ENCODE results near the gene ILDR1.
"Not testable (repeated sequence)": the region's sequence is repeated elsewhere in the genome, so short reads cannot be mapped to it uniquely, and the experiment has no call there.

The ILDR1 gene

GRCh38 chr3:121943431-121943830 is 78.6 kb downstream of the ILDR1 start:
- no peak for DNase-seq (ENCODE audit: low read depth in 2 of 2)

GRCh38 chr3:121942116-121942786 is 79.8 kb downstream of the ILDR1 start:
- no peak for DNase-seq (ENCODE audit: low read depth in 2 of 2)

DNA sequence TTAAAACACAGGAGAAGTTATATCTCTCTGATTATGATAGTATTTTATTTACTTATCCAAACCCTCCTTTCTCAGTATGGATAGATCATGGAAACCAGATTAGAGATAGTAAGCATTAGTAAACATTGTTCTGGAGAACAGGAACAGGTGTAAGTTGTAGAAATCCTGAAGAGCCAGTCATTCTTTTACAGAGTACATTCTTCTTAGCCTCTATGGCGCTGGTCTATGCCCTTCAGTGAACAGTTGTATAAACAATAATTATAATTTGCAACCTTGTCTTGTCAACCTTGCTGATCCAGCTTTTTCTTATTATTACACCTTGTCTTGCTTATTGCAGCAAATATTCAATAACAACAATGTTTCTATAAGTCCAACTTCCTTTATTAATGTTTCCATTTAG is 80.5 kb downstream of the ILDR1 start:
- no peak for DNase-seq (ENCODE audit: low read depth in 2 of 2)

- DNase-seq (ENCODE audit: low read depth in 2 of 2): not testable (repeated sequence)
These were observed 83.7 kb downstream of the ILDR1 start for GRCh38 chr3:121938141-121938855.
